Measurements from ENCODE around the gene PARP8. TPM values are rescaled to one million over a fixed set of nuclear protein-coding genes. Genes with fewer than 3 reads are reported as not detected.

PARP8 gene
- total RNA-seq, 3 donors from 2014 or later = 24.3 to 41.7 (median 26.2) TPM

GRCh38 chr5:50853151-50853550 is 186.7 kb downstream of the PARP8 start:
- intact Hi-C loops (cut with DNase I; ENCODE audit: low total_unique reads) = no loop called here
- DNase-seq (ENCODE audit: low spot score in 2 of 2) = no peak

DNA sequence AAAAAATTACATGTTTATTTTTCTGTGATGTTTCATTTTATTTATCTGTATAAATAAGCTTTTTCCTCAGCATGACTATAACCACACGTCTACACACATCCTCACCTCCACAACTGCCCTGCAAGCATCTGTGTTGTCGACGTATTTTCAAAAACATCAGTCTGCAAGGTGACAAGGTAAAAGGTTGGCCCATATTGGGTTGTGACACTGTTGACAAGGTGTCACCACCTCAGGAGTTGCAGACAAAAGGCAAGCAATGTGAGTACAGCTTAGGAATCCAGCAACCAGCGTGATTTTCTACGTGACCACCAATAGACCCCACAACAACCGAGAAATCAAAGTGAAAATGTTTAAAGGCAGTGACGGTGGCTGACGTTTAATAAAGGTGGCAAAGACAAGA is 187.6 kb downstream of the PARP8 start:
- Histone ChIP-seq H3K9me3 (no peaks in the 10 kb centered on the region), H3K27ac (no peak overlapping the region), H3K36me3 (no peaks in the 10 kb centered on the region), H3K4me3 (no peak overlapping the region), H3K27me3 (no peaks in the 10 kb centered on the region), H3K4me1 (no peaks in the 10 kb centered on the region)
- DNase-seq (ENCODE audit: low spot score in 2 of 2) = no peak
- TF ChIP-seq POLR2A (IDR thresholded peaks at IDR 0.05) = no peak
- TF ChIP-seq POLR2AphosphoS5 (IDR thresholded peaks at IDR 0.05) = no peak
- TF ChIP-seq CTCF (IDR thresholded peaks at IDR 0.05) = no peak
- intact Hi-C loops (cut with DNase I; ENCODE audit: low total_unique reads) = no loop called here

More at GRCh38 chr5:50853151-50853550, 186.7 kb downstream of the PARP8 start:
- TF ChIP-seq POLR2A (IDR thresholded peaks at IDR 0.05) (no peak), CTCF (IDR thresholded peaks at IDR 0.05) (no peak), POLR2AphosphoS5 (IDR thresholded peaks at IDR 0.05) (no peak)
- no peaks in the 10 kb centered on the region for H3K4me1 ChIP-seq
- H3K36me3 ChIP-seq = no peaks in the 10 kb centered on the region
- H3K9me3 ChIP-seq = no peaks in the 10 kb centered on the region
- no peaks in the 10 kb centered on the region for H3K27me3 ChIP-seq
- H3K27ac ChIP-seq = no peak overlapping the region
- H3K4me3 ChIP-seq = no peak overlapping the region

DNA sequence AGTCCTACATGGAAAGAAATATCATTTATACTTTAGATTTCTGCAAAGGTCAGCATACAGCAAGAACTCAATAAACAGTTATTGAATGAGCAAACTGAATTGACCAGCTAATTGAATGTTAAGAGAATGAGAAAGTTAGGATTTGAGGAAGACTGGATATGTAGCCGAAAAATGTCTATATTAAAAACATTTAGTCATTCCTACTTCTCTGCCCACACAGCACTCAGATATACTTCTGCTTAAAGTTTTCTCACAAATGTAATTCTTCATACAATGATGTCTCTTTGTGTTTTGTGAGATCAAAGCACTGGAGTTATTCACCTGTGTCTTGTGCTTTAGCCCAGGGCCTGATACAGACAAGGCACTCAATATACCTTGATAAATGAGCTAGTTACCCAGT is 188.6 kb downstream of the PARP8 start:
- Histone ChIP-seq H3K36me3 (no peaks in the 10 kb centered on the region), H3K27me3 (no peaks in the 10 kb centered on the region), H3K27ac (no peak overlapping the region), H3K9me3 (no peaks in the 10 kb centered on the region), H3K4me1 (no peaks in the 10 kb centered on the region), H3K4me3 (no peak overlapping the region)
- no peak for DNase-seq (ENCODE audit: low spot score in 2 of 2)
- TF ChIP-seq POLR2A (IDR thresholded peaks at IDR 0.05) (no peak), POLR2AphosphoS5 (IDR thresholded peaks at IDR 0.05) (no peak), CTCF (IDR thresholded peaks at IDR 0.05) (no peak)
- intact Hi-C loops (cut with DNase I; ENCODE audit: low total_unique reads) = no loop called here

- Histone ChIP-seq H3K4me3 (no peak overlapping the region), H3K27me3 (no peaks in the 10 kb centered on the region), H3K9me3 (no peaks in the 10 kb centered on the region), H3K4me1 (no peaks in the 10 kb centered on the region), H3K36me3 (no peaks in the 10 kb centered on the region), H3K27ac (no peak overlapping the region)
- no peak for DNase-seq (ENCODE audit: low spot score in 2 of 2)
- no peak for TF ChIP-seq CTCF (IDR thresholded peaks at IDR 0.05)
- intact Hi-C loops (cut with DNase I; ENCODE audit: low total_unique reads) = no loop called here
Observed at GRCh38 chr5:50856401-50857119, 190.1 kb downstream of the PARP8 start.

DNA sequence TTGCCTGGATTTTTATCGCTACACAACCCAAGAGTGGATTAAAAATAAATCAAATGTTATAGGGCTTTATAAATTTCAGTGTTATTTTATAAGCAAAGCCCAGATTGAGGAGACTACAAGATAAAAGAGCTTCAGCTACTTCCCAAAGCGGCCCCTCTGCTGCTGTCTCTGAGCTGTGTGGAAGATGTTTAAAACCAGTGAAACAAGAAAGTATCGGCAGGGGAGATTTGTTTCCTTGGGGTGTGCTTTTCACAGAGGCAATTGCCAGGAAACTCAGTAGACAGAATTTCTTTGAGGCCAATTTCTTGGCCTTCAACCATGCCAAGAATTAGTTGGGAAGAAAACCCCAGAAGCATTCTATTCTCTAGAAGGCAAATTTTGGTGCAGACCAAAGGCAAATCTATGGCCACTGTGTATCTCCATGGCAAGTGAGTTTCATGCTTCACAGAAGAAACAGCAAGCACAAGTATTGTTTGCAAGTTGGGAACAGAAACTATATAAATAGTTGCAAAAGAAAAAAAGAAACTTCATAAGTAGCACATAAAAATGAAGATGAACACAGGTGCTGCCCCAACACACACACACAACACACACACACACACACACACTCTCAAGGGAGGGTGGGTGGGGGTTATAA is 197.2 kb downstream of the PARP8 start:
- intact Hi-C loops (cut with DNase I; ENCODE audit: low total_unique reads) = no loop called here
- H3K36me3 ChIP-seq = no peaks in the 10 kb centered on the region
- H3K27ac ChIP-seq = no peak overlapping the region
- H3K4me1 ChIP-seq = no peaks in the 10 kb centered on the region
- H3K27me3 ChIP-seq = no peaks in the 10 kb centered on the region
- DNase-seq (ENCODE audit: low spot score in 2 of 2) = no peak
- no peak overlapping the region for H3K4me3 ChIP-seq
- TF ChIP-seq CTCF (IDR thresholded peaks at IDR 0.05) = no peak
- no peak for TF ChIP-seq POLR2AphosphoS5 (IDR thresholded peaks at IDR 0.05)
- no peak for TF ChIP-seq POLR2A (IDR thresholded peaks at IDR 0.05)
- no peaks in the 10 kb centered on the region for H3K9me3 ChIP-seq
